Tibial artery (tissue), 4 donors: Measurements from ENCODE around the gene FUOM.
A peak's percentile ranks its signal among the peaks of the same experiment; 100 is the strongest.

Source experiments
- DNase-seq, 2 donors: peaks; one replicate each; pipeline ENCODE4 v3.0.0-alpha.2; 2019
- H3K27ac ChIP-seq, 2 donors: fragments of 200-600 bp; sonication (generic) in 1 of 2; 1 replicate in 1 of 2; 2 replicates in 1 of 2; pipeline ENCODE4 v1.5.1; 2018 to 2019; ENCODE audit warnings: mild to moderate bottlenecking in 1 of 2
- H3K27me3 ChIP-seq, 2 donors: fragments of 200-600 bp; sonication (generic) in 1 of 2; one replicate each; pipeline versions ENCODE4 v1.5.1 to v1.6.0; 2016 to 2019
- H3K36me3 ChIP-seq, 3 donors: fragments of 200-600 bp; sonication (generic) in 2 of 3; one replicate each; pipeline ENCODE4 v1.5.1; 2016 to 2019; ENCODE audit warnings: mild to moderate bottlenecking in 2 of 3
- H3K4me1 ChIP-seq, 4 donors: fragments of 200-600 bp; sonication (generic) in 2 of 4; 1 replicate in 3 of 4; 2 replicates in 1 of 4; pipeline ENCODE4 v1.5.1; 2016 to 2019
- H3K4me3 ChIP-seq, 2 donors: fragments of 200-600 bp; sonication (generic) in 1 of 2; 1 replicate in 1 of 2; 2 replicates in 1 of 2; pipeline ENCODE4 v1.5.1; 2018 to 2019; ENCODE audit warnings: mild to moderate bottlenecking in 2 of 2
- H3K9me3 ChIP-seq, 3 donors: fragments of 200-600 bp; sonication (generic) in 1 of 3; one replicate each; pipeline ENCODE4 v1.5.1; 2016 to 2019
- intact Hi-C: fragments of 100-400 bp; cut with DNase I; formaldehyde crosslinking; loops from one replicate; pipeline ENCODE4 v1.15.0; 2023; ENCODE audit warnings: low total_unique reads
- TF ChIP-seq, protein P1 (sequence below), 2 experiments: fragments of 200-600 bp in 1 of 2; fragments of 450-650 bp in 1 of 2; IDR thresholded peaks; one replicate each; pipeline ENCODE4 v1.5.1; 2017 to 2019; ENCODE audit warnings: antibody characterized with exemption in 2 of 2, mild to moderate bottlenecking in 1 of 2, moderate library complexity in 1 of 2

Gene FUOM

DNA sequence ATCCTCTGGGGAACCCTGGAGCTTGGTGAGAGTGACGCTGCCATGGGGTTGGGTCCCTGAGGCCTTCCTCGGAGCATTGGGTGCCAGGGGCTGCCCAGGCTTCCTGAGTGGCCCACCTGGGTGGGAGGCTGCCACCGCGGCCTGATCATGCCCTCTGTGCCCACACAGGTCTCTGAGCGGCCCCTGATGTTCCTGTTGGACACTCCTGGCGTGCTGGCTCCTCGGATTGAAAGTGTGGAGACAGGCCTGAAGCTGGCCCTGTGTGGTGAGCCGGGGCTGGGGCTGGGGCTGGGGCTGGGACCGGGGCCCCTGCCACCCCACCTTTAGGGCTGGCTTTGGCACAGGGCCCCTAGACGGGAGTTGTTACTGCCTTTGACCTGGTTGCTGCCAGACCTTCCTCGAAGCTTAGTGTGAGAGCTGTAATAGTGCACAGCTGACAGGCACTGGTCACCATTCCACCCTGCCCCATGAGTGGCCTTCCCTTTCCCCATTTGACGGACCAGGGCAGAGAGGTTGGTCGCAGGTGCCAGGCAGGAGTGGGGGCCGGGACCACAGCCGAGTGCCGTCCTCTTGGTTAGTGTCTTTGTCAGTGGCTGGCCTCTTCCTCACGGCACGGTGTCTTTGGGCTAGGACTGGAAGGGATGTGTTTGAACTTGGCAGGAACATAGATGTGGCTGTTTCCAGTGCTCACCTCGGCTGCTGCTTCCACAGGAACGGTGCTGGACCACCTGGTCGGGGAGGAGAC is 44.3 kb upstream of the FUOM start:
- no peaks in the 10 kb centered on the region for H3K4me1 ChIP-seq
- TF ChIP-seq, protein P1, sequence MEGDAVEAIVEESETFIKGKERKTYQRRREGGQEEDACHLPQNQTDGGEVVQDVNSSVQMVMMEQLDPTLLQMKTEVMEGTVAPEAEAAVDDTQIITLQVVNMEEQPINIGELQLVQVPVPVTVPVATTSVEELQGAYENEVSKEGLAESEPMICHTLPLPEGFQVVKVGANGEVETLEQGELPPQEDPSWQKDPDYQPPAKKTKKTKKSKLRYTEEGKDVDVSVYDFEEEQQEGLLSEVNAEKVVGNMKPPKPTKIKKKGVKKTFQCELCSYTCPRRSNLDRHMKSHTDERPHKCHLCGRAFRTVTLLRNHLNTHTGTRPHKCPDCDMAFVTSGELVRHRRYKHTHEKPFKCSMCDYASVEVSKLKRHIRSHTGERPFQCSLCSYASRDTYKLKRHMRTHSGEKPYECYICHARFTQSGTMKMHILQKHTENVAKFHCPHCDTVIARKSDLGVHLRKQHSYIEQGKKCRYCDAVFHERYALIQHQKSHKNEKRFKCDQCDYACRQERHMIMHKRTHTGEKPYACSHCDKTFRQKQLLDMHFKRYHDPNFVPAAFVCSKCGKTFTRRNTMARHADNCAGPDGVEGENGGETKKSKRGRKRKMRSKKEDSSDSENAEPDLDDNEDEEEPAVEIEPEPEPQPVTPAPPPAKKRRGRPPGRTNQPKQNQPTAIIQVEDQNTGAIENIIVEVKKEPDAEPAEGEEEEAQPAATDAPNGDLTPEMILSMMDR (IDR thresholded peaks at IDR 0.05) = no peak
- no peaks in the 10 kb centered on the region for H3K9me3 ChIP-seq
- no peaks in the 10 kb centered on the region for H3K27me3 ChIP-seq
- no peak overlapping the region for H3K27ac ChIP-seq
- H3K4me3 ChIP-seq = no peak overlapping the region
- DNase-seq = peak in 1 of 2 donors; percentile 43
- intact Hi-C loops = no loop called here
- peaks cover 42 to 91% (median 61%) of the 10 kb centered on the region in 3 donors for H3K36me3 ChIP-seq

DNA sequence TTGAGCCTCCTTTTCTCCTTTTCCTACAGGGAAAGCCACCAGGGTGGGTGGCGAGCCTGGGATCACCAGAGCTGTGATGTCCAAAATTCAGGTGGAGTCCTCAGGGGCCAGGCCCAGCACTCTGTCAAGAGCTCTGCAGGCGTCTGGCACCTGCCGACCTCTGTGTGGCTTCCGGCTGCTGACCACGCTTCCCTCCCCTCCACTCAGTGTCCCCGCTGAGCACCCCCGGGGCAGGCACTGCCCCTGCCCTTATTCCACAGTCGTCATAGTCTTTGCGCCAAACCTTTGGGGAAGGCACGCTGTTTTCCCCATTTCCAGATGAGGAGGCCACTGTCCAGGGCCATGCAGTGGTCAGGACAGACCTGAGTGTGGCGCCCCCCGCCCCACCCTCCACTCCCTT is 43.7 kb upstream of the FUOM start:
- TF ChIP-seq, protein P1 (IDR thresholded peaks at IDR 0.05) = no peak
- H3K27ac ChIP-seq = no peak overlapping the region
- DNase-seq = no peak
- peaks cover 42 to 91% (median 61%) of the 10 kb centered on the region in 3 donors for H3K36me3 ChIP-seq
- H3K4me3 ChIP-seq = no peak overlapping the region
- H3K9me3 ChIP-seq = no peaks in the 10 kb centered on the region
- intact Hi-C loops = no loop called here
- H3K27me3 ChIP-seq = no peaks in the 10 kb centered on the region
- H3K4me1 ChIP-seq = no peaks in the 10 kb centered on the region

DNA sequence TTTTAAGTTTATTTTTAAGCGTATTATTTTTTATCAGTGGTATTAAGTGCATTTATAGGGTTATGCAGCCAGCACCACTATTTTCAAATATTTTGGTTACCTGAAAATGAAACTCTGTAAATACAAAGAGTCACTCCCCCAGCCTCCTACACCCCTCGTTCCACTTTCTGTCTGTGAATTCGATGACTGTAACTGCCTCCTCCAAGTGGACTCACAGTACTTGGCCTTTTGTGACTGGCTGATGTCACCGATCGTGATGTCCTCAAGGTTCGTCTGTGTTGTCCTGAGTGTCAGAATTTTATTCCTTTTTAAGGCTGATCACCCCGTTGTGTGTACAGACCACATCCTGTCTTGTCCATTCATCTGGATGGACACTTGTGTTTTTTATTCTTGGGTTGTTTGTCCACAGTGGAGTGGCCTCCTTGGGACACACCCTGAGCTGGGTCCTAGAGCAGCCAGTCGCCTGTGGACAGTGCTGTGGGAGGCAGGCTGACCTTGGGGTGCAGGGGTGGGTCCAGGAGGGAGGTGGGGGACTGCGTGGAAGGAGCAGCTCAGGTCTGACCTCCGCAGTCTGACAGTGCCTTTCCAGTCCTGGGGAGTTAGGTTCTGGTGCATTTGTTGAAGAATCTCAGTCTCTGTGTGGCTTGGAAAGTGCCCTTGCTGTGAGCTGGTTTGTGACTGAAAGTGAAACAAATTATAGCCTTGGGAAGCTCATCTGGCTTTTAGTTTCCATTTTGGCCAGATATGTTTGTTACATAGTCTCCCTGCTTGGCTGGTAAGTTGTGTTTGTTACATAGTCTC is 43.0 kb upstream of the FUOM start:
- no peak overlapping the region for H3K4me3 ChIP-seq
- no peaks in the 10 kb centered on the region for H3K4me1 ChIP-seq
- intact Hi-C loops = no loop called here
- no peaks in the 10 kb centered on the region for H3K9me3 ChIP-seq
- peak in 1 of 2 donors; percentile 12 for DNase-seq
- H3K36me3 ChIP-seq = peaks cover 36 to 93% (median 67%) of the 10 kb centered on the region in 3 donors
- no peak overlapping the region for H3K27ac ChIP-seq
- TF ChIP-seq, protein P1 (IDR thresholded peaks at IDR 0.05) = no peak
- H3K27me3 ChIP-seq = no peaks in the 10 kb centered on the region

DNA sequence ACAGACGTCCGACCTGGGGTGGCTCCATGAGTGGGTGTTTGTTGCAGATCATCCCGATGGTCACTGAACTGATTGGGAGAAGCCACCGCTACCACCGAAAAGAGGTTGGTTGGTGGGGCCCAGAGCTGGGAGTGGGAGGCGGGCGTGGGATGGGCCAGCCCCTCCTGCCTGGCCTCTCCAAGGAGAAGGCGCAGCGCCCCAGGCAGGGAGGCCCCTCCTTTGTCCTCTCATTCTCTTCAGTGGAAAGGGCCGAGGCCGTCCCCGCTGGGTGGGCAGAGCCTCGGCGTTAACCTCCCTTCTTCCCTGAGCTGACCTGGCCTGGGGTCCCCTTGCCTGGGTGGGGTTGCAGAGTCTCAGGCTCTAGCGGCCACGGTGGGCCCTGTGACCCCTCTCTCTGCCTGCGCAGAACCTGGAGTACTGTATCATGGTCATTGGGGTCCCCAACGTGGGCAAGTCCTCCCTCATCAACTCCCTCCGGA is 41.3 kb upstream of the FUOM start:
- DNase-seq = peak in 1 of 2 donors; percentile 56
- Histone ChIP-seq H3K4me1 (peaks cover 4 to 11% (median 8%) of the 10 kb centered on the region in 4 donors), H3K27ac (no peak overlapping the region), H3K36me3 (peaks cover 28 to 82% (median 63%) of the 10 kb centered on the region in 3 donors), H3K9me3 (no peaks in the 10 kb centered on the region), H3K4me3 (no peak overlapping the region), H3K27me3 (no peaks in the 10 kb centered on the region)
- intact Hi-C loops = no loop called here
- TF ChIP-seq, protein P1 (IDR thresholded peaks at IDR 0.05) = no peak

DNA sequence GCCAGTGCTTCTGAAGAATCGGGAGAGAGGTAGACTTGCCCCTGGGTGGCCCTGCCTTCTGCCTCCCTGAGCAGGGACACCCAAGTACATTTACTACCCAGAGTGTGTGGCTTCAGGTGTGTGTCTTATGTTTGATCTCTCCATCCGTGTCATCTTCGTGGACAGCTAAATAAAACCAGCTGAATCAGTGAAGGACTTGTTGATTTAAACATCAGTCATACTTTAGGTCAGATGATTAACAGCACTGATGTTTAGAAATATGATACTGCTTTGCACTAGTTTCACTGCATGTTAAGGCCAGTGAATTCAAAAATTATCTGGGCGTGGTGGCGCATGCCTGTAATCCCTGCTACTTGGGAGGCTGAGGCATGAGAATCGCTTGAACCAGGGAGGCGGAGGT is 40.1 kb upstream of the FUOM start:
- peaks cover 4 to 16% (median 11%) of the 10 kb centered on the region in 4 donors for H3K4me1 ChIP-seq
- H3K36me3 ChIP-seq = peaks cover 27 to 70% (median 54%) of the 10 kb centered on the region in 3 donors
- H3K27me3 ChIP-seq = no peaks in the 10 kb centered on the region
- H3K27ac ChIP-seq = no peak overlapping the region
- DNase-seq = no peak
- no peak overlapping the region for H3K4me3 ChIP-seq
- intact Hi-C loops = no loop called here
- TF ChIP-seq, protein P1 (IDR thresholded peaks at IDR 0.05) = no peak
- H3K9me3 ChIP-seq = no peaks in the 10 kb centered on the region
